ENCODE measurements around the gene GID8. TPM values are rescaled to one million over a fixed set of nuclear protein-coding genes. Genes with fewer than 3 reads are reported as not detected.

The GID8 gene
- total and polyA plus RNA-seq, 2 donors from 2014 or later = 16.4 to 37.3 TPM

DNA sequence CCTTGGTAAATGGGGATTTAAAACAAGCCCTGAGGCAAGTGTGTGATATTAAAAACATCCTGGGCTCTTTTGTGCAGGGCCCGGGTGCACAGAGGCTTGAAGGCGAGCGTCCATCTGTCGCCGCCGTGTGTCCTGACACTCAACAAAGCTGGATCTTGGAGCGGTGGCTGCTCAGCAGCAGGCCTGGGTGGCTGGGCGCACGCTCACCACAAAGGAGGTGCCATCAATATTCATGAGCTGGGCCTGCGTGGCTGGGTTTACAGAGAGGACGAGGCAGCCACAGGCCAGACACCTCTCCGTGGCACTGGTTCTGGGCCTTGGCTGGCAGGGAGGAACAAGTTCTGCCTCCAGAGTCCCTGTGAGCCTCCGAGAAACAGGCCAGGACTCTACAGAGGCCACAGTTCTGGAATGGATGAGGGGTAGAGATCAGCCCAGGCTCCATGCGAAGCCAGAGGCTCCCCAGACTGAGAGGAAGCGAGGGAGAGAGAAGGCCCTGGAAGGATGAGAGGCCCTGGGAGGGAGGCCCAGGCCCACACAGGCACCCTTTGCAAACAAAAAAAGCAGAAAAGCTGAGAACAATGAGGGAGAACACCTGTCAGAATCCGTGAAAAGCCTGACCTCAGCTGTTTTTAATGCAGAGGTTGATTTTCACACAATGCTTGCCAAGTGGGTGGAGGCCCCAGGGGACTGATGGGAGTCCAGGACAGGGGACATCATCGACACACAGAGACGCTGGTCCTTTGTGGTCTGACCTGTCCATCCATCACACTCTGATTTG lies 46.9 kb downstream of the GID8 start:
- no peaks in the 10 kb centered on the region for H3K9me3 ChIP-seq (ENCODE audit: control insufficient read depth in 2 of 3, insufficient read depth in 1 of 3, low read length in 3 of 3)
- TF ChIP-seq, protein P1, sequence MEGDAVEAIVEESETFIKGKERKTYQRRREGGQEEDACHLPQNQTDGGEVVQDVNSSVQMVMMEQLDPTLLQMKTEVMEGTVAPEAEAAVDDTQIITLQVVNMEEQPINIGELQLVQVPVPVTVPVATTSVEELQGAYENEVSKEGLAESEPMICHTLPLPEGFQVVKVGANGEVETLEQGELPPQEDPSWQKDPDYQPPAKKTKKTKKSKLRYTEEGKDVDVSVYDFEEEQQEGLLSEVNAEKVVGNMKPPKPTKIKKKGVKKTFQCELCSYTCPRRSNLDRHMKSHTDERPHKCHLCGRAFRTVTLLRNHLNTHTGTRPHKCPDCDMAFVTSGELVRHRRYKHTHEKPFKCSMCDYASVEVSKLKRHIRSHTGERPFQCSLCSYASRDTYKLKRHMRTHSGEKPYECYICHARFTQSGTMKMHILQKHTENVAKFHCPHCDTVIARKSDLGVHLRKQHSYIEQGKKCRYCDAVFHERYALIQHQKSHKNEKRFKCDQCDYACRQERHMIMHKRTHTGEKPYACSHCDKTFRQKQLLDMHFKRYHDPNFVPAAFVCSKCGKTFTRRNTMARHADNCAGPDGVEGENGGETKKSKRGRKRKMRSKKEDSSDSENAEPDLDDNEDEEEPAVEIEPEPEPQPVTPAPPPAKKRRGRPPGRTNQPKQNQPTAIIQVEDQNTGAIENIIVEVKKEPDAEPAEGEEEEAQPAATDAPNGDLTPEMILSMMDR (IDR thresholded peaks at IDR 0.05; ENCODE audit: borderline replicate concordance, extremely low read depth, insufficient read depth) = no peak
- FAIRE-seq (no peak), DNase-seq (no peak)
- H3K36me3 ChIP-seq (ENCODE audit: control insufficient read depth in 2 of 3, insufficient read depth in 3 of 3, low read length in 3 of 3) = no peaks in the 10 kb centered on the region
- H3K27ac ChIP-seq (ENCODE audit: low read depth in 2 of 2, low read length in 2 of 2) = no peak overlapping the region
- H3K27me3 ChIP-seq (ENCODE audit: control insufficient read depth, insufficient read depth, low read length) = peaks cover 3% of the 10 kb centered on the region
- H3K9ac ChIP-seq (ENCODE audit: low read length in 3 of 3) = no peak overlapping the region
- no peak overlapping the region for H3K4me3 ChIP-seq (ENCODE audit: low read length in 3 of 3)
- no peaks in the 10 kb centered on the region for H3K4me1 ChIP-seq (ENCODE audit: control insufficient read depth in 2 of 3, insufficient read depth in 2 of 3, low read depth in 1 of 3, low read length in 3 of 3)
- intact Hi-C loops (cut with DNase I) = no loop called here

DNA sequence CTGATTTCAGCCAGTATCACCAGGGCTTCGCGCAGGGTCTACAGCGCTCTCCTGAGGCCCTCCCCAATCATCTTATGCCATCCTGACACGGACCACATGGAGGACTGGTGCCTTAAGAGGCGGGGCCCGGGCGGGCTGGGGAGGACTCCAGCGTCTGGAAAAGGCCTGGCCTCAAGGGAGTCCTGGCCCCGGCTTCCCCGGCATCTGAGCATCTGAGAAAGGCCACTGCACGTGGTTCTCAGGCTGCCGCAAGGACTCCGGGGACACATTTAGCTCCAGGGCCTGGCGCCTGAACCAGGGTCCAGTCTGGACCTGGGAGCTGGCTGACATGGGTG lies 47.5 kb downstream of the GID8 start:
- Histone ChIP-seq H3K27ac (ENCODE audit: low read depth in 2 of 2, low read length in 2 of 2) (no peak overlapping the region), H3K9ac (ENCODE audit: low read length in 3 of 3) (no peak overlapping the region), H3K4me3 (ENCODE audit: low read length in 3 of 3) (no peak overlapping the region), H3K9me3 (ENCODE audit: control insufficient read depth in 2 of 3, insufficient read depth in 1 of 3, low read length in 3 of 3) (no peaks in the 10 kb centered on the region), H3K4me1 (ENCODE audit: control insufficient read depth in 2 of 3, insufficient read depth in 2 of 3, low read depth in 1 of 3, low read length in 3 of 3) (no peaks in the 10 kb centered on the region), H3K27me3 (ENCODE audit: control insufficient read depth, insufficient read depth, low read length) (peaks cover 3% of the 10 kb centered on the region), H3K36me3 (ENCODE audit: control insufficient read depth in 2 of 3, insufficient read depth in 3 of 3, low read length in 3 of 3) (no peaks in the 10 kb centered on the region)
- TF ChIP-seq, protein P1 (IDR thresholded peaks at IDR 0.05; ENCODE audit: borderline replicate concordance, extremely low read depth, insufficient read depth) = no peak
- FAIRE-seq = no peak
- DNase-seq = no peak
- intact Hi-C loops (cut with DNase I) = no loop called here

DNA sequence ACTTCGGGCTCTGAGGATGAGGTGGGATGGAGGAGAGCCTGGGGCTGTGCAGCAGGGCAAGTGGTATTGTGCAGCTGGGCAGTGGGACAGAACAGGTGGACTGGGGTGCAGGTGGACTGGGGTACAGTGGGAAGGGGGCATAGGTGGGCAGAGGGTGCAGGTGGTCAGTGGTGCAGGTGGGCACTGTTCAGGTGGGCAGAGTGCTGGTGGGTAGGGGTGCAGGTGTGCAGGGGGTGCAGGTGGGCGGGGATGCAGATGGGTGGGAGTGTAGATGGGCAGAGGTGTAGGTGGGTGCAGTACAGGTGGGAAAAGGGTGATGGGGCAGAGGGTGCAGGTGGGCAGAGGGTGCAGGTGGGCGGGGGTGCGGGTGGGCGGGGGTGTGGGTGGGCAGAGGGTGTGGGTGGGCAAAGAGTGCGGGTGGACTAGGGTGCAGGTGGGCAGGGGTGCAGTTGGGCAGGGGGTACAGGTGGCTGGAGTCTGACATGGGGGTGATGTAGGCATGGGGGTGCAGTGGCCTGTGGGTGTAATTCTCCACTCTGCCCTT lies 48.4 kb downstream of the GID8 start:
- Histone ChIP-seq H3K4me3 (ENCODE audit: low read length in 3 of 3) (no peak overlapping the region), H3K4me1 (ENCODE audit: control insufficient read depth in 2 of 3, insufficient read depth in 2 of 3, low read depth in 1 of 3, low read length in 3 of 3) (no peaks in the 10 kb centered on the region), H3K9ac (ENCODE audit: low read length in 3 of 3) (no peak overlapping the region), H3K27ac (ENCODE audit: low read depth in 2 of 2, low read length in 2 of 2) (no peak overlapping the region), H3K36me3 (ENCODE audit: control insufficient read depth in 2 of 3, insufficient read depth in 3 of 3, low read length in 3 of 3) (no peaks in the 10 kb centered on the region), H3K9me3 (ENCODE audit: control insufficient read depth in 2 of 3, insufficient read depth in 1 of 3, low read length in 3 of 3) (no peaks in the 10 kb centered on the region), H3K27me3 (ENCODE audit: control insufficient read depth, insufficient read depth, low read length) (peaks cover 3% of the 10 kb centered on the region)
- TF ChIP-seq, protein P1 (IDR thresholded peaks at IDR 0.05; ENCODE audit: borderline replicate concordance, extremely low read depth, insufficient read depth) = no peak
- FAIRE-seq (no peak), DNase-seq (no peak)
- intact Hi-C loops (cut with DNase I) = no loop called here
